T1000 (cell line): Measurements from ENCODE around the gene TULP4.

Source experiments
- DNase-seq: peaks from one replicate; lab custom pipeline; 2025; ENCODE audit warnings: mixed read lengths; lab: John Stamatoyannopoulos, UW

Gene TULP4, protein sequence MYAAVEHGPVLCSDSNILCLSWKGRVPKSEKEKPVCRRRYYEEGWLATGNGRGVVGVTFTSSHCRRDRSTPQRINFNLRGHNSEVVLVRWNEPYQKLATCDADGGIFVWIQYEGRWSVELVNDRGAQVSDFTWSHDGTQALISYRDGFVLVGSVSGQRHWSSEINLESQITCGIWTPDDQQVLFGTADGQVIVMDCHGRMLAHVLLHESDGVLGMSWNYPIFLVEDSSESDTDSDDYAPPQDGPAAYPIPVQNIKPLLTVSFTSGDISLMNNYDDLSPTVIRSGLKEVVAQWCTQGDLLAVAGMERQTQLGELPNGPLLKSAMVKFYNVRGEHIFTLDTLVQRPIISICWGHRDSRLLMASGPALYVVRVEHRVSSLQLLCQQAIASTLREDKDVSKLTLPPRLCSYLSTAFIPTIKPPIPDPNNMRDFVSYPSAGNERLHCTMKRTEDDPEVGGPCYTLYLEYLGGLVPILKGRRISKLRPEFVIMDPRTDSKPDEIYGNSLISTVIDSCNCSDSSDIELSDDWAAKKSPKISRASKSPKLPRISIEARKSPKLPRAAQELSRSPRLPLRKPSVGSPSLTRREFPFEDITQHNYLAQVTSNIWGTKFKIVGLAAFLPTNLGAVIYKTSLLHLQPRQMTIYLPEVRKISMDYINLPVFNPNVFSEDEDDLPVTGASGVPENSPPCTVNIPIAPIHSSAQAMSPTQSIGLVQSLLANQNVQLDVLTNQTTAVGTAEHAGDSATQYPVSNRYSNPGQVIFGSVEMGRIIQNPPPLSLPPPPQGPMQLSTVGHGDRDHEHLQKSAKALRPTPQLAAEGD (N-terminal part only)

DNA sequence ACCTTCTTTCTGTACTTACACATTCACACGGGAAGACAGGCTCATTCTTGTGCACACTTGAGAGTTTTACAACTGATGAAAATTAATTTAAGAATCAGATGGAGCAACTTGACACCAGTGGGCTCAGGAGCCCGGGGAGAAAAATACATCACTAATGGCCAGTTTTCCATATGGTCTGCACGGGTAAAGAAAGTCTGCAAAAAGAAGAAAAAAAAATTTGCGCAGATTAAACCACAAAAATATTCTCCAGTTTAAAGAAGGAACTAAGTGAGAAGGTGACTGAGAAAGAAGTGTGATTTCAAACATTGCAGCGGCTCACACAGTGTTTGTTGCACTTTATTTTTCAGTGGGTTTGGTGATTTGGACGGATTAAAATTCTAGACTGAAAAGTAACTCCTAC, at the start of gene TULP4:
Gene TULP4, plus strand, starts transcription at position 301 of the 400 bp plus-strand sequence. CDS start 1,552 bp downstream, outside the sequence.
- no peak for DNase-seq

DNA sequence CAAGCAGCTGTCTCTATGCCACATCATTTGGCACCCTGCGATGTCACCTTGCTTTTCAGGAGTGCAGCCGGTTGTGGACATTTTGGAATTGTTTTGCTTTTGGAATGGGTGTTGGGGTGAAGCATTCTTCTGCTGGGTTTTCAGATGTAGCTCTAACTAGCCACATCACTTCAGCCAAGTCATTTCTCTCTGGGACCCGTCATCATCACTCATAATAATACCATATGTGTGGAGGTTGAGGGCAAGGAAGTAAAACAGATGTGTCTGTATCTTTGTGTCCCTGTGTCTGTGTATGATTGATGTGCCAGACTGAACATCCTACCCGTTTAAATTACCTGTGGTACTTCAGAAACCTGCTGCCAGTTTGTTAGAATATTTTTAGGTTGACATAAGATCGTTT, 49.5 kb upstream of the TULP4 start:
- no peak for DNase-seq

DNA sequence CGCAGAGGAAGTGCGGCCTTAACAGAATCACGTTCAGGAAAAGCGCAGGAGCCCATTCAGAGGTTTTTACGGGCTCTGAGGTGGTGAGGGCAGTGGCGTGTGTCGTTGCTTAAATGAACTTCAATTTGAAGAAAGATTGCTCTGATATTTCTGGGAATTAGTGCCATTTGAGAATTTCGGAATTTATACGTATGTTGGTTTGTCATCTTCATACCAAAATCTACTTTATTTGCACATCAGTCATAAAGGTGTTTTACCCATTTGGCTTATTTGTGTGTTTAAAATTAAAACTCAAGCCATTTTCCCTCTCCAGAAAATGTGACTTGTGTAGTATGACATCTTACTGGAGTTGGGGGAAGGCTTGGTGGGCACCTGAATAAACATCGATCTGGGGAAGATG, 48.1 kb upstream of the TULP4 start:
- DNase-seq: no peak

DNA sequence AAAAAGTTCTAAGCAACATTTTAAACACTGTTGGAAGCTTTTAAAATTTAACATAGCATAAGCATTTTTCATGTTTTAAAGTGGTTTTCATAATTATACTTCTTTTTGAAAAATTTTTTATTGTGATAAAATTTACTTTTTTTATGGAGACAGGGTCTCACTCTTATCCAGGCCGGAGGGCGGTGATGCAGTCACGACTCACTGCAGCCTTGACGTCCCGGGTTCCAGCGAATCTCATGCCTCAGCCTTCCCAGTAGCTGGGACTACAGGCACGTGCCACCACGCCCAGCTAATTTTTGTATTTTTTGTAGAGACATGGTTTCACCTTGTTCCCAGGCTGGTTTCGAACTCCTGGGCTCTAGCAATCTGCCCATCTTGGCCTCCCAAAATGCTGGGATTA, 46.1 kb upstream of the TULP4 start:
- DNase-seq: no peak

DNA sequence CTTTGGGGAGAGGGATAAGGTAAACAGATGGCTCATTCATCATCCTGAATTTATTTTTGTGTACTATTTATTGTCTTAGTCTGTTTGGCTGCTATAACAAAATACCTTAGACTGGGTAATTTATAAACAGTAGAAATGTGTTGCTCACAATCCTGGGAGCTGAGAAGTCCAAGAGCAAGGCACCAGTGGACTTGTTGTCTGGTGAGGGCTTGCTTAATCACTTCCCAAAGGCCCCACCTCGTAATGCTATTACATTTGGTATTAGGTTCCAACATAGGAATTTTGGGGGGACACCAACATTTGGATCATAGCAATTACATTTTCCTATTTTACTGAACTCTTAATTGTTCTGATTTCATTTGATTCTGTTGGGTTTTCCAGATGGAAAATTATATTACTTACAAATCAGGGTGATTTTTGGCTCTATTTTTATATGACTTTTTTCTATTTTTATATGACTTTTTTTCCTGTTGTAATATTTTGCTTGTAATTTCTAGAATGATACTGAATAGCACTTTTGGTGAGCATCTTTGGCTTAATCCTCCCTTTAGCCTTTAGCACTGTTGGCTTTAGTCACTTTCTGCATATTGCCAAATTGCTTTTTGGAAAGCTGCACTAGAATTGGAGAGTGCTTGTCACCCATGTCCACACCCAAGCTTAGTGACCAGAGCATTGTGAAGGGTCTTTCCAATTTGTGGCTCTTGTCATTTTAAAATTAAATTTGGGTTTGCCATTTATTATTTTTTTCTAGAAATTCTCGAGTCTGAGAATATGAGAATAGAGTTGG, 43.7 kb upstream of the TULP4 start:
- DNase-seq: no peak

DNA sequence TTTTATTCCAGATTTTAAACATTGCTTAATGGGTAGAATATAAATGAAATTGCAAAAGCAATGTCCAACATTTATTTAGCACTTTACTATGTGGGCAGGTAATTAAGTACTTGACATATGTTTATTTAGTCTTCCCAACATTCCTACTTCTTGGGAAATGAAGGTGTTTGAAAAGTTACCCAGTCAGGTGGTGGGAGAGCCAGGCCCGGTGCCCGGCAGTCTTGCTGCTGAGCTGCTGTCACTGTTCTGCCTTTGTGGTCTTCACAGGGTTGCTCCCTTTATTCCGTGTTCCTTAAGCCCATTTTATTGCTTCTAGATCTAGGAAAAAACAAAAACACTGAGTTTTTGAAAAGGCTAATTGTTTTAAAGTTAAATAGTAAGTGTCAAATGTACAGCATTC, 42.6 kb upstream of the TULP4 start:
- no peak for DNase-seq

DNA sequence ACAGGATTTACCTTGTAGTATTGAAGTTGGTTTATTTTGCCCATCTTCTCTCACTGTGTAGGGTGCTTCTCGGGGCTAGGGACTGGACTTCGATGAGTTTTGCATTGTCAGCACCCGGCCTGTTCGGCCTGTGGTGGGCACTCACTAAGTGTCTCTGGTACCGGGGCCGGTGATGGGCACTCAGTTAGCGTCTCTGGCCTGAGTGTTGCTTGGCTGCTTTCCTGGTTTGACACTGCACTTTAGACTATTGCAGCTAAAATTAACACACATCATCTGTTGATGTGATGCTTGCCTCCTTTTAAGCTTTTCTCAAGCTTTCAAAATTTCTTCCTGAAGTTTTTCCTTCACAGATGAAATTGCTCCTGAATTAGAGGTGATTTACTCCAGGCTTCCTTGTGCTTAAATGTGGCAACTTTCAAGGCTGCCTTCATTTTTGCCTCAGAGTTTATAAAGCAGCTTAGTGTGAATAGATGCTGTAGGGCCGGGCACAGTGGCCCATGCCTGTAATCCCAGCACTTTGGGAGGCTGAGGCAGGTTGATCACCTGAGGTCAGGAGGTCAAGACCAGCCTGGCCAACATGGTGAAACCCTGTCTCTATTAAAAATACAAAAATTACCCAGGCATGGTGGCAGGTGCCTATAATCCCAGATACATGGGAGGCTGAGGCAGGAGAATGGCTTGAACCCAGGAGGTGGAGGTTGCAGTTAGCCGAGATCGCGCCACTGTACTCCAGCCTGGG, 41.7 kb upstream of the TULP4 start:
- no peak for DNase-seq

DNA sequence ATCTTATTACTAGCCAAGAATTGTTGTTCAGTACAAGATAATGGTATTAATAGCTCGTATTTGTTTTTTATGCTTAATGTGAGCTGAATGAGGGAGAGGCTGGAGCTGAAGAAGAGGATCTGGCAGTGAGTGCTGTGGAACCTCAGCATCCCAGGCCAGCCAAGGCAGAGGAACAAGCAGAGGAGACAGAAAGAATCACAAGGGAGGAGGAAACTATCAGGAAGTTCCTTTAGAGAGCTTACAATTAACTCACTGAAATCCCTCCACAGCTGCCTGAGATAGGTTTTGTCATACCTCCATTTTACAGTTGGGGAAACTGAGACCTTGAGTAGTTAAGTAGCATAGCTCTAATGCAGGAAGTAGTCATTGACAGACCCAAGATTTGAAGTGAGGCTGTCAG, 39.9 kb upstream of the TULP4 start:
- DNase-seq: no peak

DNA sequence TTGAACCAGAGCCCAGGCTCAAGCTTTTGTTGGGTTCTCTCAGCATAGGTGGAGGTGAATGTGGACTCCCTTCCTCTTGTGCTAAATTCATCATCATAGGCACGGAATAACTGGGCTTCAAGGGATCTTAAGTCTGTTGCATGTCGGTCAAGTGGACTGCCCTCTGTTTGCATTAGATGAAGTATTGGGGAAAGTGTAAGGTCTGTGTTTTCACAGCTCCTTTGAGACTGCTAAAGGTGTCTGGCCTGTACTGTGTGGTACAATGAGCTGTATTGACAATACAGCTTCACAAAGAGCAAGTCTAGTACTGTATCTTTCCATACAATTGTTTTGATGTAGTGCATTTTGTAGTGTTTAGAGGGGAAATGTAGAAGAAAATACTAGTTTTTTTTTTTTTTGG, 34.3 kb upstream of the TULP4 start:
- DNase-seq: no peak

DNA sequence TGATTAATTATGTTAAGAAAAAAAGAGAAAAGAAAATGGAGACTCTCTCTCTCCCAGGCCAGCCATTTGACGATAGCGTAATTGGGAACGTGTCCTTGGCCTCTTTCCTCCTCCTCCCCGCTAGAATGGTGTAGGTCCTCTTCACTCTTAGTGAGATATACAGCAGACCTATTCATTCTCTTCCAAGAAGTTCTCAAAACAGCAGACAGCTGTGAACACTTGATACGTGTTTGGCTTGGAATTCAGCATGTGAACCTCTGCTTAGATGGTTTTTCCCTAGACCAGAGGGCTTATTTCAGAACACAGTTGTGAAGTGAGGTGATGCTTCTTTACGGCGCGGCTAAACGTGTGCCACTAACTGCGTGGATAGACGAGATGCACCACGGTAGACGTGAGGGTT, 32.6 kb upstream of the TULP4 start:
- DNase-seq: no peak

DNA sequence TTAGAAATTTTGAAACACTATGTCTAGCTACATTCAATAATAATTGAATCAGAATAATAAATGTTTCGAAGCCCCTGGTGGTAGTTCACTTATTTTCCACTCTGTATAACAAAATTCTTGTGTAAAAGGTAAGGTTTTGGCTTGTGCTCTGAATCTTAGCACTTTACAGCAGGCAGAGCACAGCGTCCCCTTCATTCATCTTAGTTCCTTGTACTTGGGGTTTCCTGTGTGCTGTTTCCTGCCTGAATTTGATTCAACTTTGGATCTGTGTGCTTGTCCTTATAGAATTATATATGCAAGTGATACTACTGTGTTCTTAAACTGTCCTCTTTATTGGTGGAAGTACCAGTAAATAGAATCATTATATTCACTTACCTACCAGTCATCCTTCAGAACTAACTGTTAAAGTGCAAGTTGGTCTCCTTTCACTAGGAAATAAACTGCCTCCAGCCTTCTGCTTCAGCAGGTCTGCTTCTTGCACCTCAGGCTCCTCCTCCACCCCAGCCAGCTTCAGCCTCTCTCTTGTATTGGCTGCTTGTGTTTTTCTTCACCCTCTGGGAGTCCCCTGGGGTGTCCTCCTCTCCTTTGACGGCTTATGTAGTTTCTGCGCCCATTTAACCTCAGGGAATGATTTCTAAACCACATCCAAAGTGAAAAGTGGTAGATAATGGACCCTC, 28.8 kb upstream of the TULP4 start:
- no peak for DNase-seq

DNA sequence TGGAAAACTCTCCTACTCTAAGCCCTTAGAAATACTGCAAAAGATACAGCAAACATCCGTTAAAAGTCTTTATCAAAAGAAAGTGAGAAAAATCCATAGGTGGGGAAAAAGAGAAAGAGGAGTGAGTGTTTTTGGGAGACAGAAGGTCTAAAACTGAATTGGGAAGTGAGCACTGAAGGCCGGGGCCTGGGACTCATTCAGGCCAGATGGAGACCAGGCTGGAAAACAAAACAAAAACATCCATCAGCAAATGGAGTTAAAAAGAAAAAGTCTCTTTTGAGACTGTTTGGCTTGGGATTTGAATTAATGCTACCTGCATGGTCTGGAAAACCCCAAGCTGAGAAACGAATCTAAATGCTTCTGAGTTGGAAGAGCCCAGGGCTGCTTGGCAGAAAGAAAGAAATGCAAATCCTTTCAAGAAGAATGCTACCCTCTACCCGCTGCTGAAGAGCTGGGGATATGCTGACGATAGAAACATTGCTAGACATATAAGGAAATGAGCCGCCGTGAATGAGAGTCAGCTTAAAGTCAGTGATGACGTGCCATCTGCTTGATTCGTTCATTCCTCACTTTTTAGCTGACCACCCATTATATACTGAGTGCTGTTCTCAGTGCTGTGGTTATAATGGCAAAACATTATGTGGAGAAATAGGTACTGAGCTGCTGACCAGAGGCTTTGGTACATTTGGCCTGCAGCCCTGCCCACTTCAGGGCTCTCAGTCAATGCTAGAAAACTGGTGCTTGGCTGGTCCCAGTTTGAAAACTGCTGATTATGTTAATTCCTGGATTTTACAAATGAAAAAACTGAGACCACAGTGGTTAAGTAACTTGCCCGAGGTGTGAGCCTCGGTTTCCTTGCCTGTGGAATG, 28.0 kb upstream of the TULP4 start:
- no peak for DNase-seq

DNA sequence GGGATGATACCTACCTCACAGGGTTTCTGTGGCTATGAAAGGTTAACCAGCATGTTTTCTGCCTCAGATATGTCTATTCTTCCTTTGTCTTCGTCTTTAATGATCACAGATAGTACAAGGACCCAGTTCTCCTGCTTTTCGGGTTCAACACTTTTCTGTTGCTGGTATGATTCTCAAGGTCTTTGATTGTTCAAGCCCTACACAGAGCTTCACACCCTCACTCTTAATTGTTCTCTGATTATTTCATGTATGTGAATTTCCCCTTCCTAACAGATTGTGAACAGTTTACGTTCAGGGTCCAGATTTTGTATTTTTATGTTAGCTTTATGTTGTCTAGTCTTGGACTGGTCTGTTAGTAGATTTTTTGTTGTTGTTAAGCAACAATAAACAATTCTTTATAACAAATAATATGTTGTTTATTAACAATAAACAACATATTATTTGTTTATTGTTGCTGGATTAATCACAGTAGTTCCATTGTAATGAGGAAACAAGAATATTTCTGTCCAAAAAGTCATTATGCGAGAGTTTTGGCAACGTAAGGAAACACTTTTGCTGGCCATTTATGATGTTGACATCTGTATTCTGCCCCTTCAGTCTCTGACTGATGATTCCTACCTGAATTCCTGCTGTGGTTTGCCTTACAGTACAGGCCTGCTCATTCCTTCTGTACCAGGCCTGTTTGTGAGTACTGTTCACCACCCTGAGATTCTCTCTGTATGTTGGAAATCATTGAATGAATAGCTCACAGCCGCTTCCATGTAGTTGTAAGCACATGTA, 27.2 kb upstream of the TULP4 start:
- no peak for DNase-seq

DNA sequence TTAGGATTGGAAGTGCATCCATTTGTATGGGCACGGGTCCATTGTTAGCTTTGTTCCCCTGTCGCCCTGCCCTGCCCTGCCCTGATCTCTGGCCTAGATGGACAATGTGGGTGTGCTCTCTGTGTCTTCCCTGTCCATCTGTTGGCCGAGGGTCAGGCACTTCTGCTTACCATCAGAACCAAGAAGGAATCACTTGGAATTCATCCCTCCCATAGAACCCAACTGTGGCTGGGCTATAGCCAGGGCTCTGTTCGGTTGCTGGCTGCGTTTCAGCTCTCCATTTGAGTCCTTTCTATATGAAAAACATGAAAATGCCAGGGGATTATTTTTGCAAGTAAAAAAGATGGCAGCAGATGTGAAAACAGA, 26.6 kb upstream of the TULP4 start:
- DNase-seq: no peak

DNA sequence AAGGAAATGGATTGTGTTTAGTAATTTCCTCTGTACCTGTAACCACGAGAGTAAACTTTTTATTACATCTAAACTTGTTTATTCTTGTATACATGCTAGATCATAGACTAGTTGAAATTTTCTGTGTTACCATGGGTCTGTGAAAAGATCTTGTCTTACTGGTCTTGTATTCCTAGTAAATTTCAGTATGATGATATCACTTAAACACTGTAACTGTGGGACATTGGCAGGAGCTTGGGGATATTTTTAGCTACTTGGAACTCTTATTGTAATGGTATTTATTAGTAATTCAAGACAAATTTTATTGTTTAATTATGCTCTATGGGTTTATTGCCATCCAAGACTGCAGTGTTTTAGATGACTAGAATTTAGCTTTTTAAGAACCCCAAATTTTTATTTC, 25.9 kb upstream of the TULP4 start:
- DNase-seq: no peak

DNA sequence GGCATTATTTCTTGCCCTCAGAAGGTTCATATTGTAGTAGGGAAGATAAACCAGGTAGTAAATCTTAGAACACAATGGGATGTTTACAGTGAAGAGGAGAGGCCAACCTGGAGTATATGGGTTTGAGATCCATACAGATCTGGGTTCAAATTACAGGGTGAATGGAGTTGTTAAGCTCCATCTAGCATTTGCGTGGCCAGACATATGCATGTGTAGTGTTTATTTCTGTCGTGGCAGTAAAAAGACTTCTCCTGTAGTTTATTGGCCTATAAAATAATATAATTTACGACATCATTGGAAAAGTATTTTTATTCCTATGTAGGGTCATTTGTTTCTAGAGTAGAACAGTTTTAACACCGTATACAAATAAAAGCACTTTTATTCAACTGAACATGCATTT, 25.2 kb upstream of the TULP4 start:
- no peak for DNase-seq

DNA sequence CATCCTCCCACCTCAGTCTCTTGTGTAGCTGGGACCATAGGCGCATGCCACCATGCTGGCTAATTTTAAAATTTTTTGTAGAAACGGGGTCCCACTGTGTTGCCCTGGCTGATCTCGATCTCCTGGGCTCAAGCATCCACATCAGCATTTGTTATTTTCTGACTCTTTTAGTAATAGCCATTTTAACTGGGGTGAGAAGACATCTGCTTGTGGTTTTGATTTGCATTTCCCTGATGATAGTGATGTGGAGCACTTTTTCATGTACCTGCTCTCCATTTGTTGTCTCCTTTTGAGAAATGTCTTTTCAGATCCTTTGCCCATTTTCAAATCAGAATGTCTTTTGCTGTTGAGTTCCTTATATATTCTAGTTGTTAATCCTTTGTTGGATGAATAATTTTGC, 22.2 kb upstream of the TULP4 start:
- no peak for DNase-seq

DNA sequence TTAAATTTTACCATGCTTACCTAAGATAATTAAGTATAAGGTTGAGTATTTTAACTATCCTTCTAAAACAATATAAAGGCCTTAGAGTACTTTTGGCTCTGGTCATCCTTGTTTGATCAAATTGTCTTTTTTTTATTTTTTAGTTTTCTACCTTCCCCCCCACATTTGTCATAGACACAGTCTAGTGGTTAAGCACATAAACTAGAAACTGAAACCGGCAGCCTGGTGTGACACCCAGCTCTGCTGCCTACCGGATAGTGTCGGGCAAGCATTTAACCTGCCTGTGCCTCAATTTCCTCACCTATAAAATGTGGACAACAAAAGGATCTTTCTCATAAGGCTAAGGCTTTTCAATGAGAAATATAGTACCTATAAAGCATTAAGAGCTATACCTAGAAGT, 21.6 kb upstream of the TULP4 start:
- no peak for DNase-seq

DNA sequence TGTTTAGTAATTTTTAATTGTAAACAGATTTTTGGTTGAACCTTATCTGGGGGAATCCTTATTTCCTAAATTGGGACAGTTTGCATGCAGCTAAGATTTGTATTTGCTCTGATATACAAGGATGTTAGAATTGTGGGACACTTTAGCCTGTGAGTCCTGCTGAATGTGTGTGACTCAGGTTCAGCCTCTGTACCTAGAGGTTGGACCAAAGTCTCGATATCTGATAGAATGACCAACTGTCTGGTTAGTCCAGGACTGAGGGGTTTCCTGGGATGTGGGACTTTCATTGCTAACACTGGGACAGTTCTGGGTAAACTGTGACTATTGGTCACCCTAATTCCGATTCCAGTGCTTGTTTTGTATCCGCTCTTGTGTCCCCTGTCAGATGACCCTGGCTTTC, 20.2 kb upstream of the TULP4 start:
- DNase-seq: no peak

DNA sequence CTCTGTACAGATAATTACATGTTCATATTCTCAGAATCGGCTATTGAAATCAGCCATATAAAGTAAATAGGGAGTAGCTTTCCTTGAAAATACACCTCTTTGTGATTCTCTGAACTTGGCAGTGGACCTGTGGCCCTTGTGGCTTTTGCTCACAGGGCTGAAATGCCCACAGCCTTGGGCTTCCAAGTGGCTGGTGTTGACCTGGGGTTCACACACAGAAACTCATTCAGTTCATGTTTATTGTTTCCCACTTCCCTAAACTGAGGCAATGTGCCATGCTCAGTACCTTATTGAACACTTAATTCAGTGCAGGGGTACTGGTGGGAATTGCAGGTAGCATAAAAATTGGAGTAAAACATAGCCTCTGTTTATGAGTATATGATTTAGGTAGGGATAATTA, 19.1 kb upstream of the TULP4 start:
- no peak for DNase-seq
